Measurements from ENCODE around the gene TOB2. TPM values are rescaled to one million over a fixed set of nuclear protein-coding genes. Genes with fewer than 3 reads are reported as not detected.

Gene TOB2
- total and polyA plus RNA-seq, 9 of the 15 experiments (the other 6 are each of a cell fraction or from before 2014, with no cell fraction given), result 3.3 to 20.5 (median 7.3) TPM

DNA sequence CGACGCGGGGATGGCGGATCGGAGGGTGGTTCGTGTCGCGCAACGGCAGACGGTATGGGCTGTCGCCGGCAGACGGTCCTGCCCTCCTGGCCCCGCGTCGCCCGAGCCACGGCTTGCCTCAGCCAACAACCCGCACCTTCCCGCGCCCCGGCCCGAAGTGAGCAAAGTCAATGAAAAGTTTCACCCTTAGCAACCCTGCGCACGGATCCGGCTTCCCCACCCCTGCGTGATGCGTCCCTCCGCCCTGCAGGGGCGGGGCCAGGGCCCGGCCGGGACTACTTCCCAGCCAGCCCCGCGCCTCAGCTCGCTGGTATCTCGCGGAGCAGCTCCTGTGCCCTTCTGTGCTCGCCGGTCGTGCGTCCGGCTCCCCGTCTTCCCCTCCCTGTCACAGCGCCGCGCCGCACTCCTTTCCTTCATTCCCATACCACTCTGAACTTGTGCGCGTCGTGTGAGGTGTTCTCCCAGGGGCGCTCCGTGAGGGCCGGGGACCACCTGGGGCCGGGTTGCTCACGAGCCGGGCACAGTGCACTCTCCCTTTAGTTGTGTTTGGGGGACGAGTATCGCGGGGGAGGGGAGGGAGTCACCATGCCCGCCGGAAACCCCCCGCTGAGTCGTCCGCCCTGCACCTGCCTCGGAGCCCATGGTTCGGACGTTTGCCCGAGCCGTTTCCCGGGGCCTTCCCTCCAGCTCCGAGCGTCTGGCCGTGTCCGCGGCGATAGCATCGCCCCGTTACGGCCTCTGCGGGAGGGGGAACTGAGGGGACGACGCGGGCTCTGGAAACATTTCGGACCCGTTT is at the start of gene TOB2 (continued):
- peak in 1 of 2 experiments; percentile 83; a peak in 3 of 4 replicates for TF ChIP-seq MLLT1 (IDR thresholded peaks at IDR 0.05)
- no peak for TF ChIP-seq ZNF407 (IDR thresholded peaks at IDR 0.05; ENCODE audit: low read depth)
- TF ChIP-seq PPARD (CRISPR knock-in tag; IDR thresholded peaks at IDR 0.05), result no peak
- peak; percentile 62 for TF ChIP-seq BCOR (IDR thresholded peaks at IDR 0.05)
- TF ChIP-seq, protein P1, sequence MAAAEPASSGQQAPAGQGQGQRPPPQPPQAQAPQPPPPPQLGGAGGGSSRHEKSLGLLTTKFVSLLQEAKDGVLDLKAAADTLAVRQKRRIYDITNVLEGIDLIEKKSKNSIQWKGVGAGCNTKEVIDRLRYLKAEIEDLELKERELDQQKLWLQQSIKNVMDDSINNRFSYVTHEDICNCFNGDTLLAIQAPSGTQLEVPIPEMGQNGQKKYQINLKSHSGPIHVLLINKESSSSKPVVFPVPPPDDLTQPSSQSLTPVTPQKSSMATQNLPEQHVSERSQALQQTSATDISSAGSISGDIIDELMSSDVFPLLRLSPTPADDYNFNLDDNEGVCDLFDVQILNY (CRISPR knock-in tag; IDR thresholded peaks at IDR 0.05), result peak; percentile 46; the same call in 1 of the 2 replicates
- TF ChIP-seq HMG20B (CRISPR knock-in tag; IDR thresholded peaks at IDR 0.05), result no peak
- TF ChIP-seq, protein P2, sequence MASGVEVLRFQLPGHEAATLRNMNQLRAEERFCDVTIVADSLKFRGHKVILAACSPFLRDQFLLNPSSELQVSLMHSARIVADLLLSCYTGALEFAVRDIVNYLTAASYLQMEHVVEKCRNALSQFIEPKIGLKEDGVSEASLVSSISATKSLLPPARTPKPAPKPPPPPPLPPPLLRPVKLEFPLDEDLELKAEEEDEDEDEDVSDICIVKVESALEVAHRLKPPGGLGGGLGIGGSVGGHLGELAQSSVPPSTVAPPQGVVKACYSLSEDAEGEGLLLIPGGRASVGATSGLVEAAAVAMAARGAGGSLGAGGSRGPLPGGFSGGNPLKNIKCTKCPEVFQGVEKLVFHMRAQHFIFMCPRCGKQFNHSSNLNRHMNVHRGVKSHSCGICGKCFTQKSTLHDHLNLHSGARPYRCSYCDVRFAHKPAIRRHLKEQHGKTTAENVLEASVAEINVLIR (CRISPR knock-in tag; IDR thresholded peaks at IDR 0.05), result no peak

Data from K562 (cell line).